ENCODE data around the gene ROR2.

The ROR2 gene

DNA sequence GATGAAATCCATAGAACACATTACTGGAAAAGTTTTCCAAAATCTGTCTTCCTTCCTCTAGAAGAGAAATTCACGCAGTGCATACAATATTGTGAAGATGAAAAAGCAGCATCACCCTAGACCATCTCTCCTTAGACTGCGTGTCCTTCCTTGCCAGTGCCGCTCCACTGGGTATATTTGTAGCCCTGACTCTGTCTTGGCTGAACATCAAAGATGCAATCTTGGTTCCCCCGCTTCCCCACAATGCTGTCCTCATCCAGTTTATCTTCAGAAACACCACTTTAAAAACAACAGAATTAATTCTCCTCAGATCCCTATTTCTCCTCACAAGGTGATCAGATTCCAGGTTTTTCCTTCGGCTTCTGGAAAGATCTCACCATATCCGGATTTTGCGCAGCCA lies 53.9 kb downstream of the ROR2 start:
- H3K9me3 ChIP-seq (ENCODE audit: insufficient read depth, low read length, severe bottlenecking): no peaks in the 10 kb centered on the region
- DNase-seq (no peak), ATAC-seq (ENCODE audit: insufficient read depth, low read depth) (no peak)
- H2AFZ ChIP-seq (ENCODE audit: low read depth, low read length): no peak overlapping the region
- H3K4me1 ChIP-seq (ENCODE audit: insufficient read depth, low read length): no peaks in the 10 kb centered on the region
- H3K79me2 ChIP-seq (ENCODE audit: insufficient read depth, low read length): no peaks in the 10 kb centered on the region
- no peaks in the 10 kb centered on the region for H3K36me3 ChIP-seq (ENCODE audit: insufficient read depth, low read length)
- H3K27ac ChIP-seq (ENCODE audit: low read length): no peak overlapping the region
- no peaks in the 10 kb centered on the region for H3K27me3 ChIP-seq (ENCODE audit: insufficient read depth, low read length, poor library complexity)
- no peak overlapping the region for H3K9ac ChIP-seq (ENCODE audit: low read depth, low read length)
- H4K20me1 ChIP-seq (ENCODE audit: insufficient read depth, low read length): no peaks in the 10 kb centered on the region
- TF ChIP-seq, protein P1, sequence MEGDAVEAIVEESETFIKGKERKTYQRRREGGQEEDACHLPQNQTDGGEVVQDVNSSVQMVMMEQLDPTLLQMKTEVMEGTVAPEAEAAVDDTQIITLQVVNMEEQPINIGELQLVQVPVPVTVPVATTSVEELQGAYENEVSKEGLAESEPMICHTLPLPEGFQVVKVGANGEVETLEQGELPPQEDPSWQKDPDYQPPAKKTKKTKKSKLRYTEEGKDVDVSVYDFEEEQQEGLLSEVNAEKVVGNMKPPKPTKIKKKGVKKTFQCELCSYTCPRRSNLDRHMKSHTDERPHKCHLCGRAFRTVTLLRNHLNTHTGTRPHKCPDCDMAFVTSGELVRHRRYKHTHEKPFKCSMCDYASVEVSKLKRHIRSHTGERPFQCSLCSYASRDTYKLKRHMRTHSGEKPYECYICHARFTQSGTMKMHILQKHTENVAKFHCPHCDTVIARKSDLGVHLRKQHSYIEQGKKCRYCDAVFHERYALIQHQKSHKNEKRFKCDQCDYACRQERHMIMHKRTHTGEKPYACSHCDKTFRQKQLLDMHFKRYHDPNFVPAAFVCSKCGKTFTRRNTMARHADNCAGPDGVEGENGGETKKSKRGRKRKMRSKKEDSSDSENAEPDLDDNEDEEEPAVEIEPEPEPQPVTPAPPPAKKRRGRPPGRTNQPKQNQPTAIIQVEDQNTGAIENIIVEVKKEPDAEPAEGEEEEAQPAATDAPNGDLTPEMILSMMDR (IDR thresholded peaks at IDR 0.05; ENCODE audit: borderline replicate concordance, extremely low read depth, low read length, poor library complexity, severe bottlenecking): no peak
- TF ChIP-seq EZH2 (IDR thresholded peaks at IDR 0.05; ENCODE audit: borderline replicate concordance, low read depth, low read length, severe bottlenecking): no peak
- no peak overlapping the region for H3K4me3 ChIP-seq (ENCODE audit: low read depth in 1 of 2, low read length in 2 of 2)
- no peak overlapping the region for H3K4me2 ChIP-seq (ENCODE audit: insufficient read depth, low read length)

DNA sequence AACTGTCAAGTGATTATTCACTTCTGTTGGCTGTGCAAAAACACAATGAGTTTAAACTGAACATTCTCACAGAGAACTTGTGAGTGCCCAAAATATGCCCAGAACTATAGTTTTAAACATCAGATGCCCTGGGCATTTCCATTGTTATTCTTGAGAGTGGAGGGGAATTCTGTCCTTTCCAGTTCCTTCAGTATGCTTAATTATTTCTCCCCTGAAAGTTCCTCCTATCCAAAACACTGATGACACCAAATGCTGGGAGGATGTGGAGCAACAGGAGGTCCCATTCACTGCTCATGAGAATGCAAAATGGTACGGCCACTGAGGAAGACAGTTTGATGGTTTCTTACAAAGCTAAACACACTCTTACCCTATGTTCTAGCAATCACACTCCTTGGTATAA lies 55.5 kb downstream of the ROR2 start:
- no peaks in the 10 kb centered on the region for H4K20me1 ChIP-seq (ENCODE audit: insufficient read depth, low read length)
- no peak overlapping the region for H3K9ac ChIP-seq (ENCODE audit: low read depth, low read length)
- TF ChIP-seq, protein P1 (IDR thresholded peaks at IDR 0.05; ENCODE audit: borderline replicate concordance, extremely low read depth, low read length, poor library complexity, severe bottlenecking): no peak
- no peak for TF ChIP-seq EZH2 (IDR thresholded peaks at IDR 0.05; ENCODE audit: borderline replicate concordance, low read depth, low read length, severe bottlenecking)
- H3K4me1 ChIP-seq (ENCODE audit: insufficient read depth, low read length): no peaks in the 10 kb centered on the region
- H3K36me3 ChIP-seq (ENCODE audit: insufficient read depth, low read length): no peaks in the 10 kb centered on the region
- no peak for DNase-seq
- H3K4me3 ChIP-seq (ENCODE audit: low read depth in 1 of 2, low read length in 2 of 2): no peak overlapping the region
- no peaks in the 10 kb centered on the region for H3K9me3 ChIP-seq (ENCODE audit: insufficient read depth, low read length, severe bottlenecking)
- H3K27ac ChIP-seq (ENCODE audit: low read length): no peak overlapping the region
- H3K4me2 ChIP-seq (ENCODE audit: insufficient read depth, low read length): no peak overlapping the region
- no peaks in the 10 kb centered on the region for H3K79me2 ChIP-seq (ENCODE audit: insufficient read depth, low read length)
- ATAC-seq (ENCODE audit: insufficient read depth, low read depth): no peak
- H3K27me3 ChIP-seq (ENCODE audit: insufficient read depth, low read length, poor library complexity): no peaks in the 10 kb centered on the region
- H2AFZ ChIP-seq (ENCODE audit: low read depth, low read length): no peak overlapping the region

DNA sequence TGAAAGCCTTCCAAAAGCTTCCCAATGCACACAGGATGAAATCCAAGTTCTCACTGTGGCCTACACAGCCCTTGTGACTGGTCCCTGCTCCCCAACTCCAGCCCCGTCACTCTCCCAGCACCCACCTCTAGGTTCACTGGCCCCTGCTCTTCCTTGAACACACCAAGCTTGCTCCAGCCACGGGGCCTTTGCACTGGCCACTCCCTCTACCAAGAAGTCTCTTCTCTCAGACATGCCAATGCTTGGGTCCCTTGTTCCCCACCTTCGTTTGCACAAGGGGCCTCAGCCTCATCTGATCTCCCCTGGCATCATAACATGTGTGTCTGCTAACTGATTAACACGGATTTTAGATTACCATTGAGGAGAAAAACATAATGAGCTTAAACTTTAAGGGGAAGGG lies 56.0 kb downstream of the ROR2 start:
- Histone ChIP-seq H3K9ac (ENCODE audit: low read depth, low read length) (no peak overlapping the region), H3K79me2 (ENCODE audit: insufficient read depth, low read length) (no peaks in the 10 kb centered on the region), H3K9me3 (ENCODE audit: insufficient read depth, low read length, severe bottlenecking) (no peaks in the 10 kb centered on the region), H3K4me3 (ENCODE audit: low read depth in 1 of 2, low read length in 2 of 2) (no peak overlapping the region), H3K36me3 (ENCODE audit: insufficient read depth, low read length) (no peaks in the 10 kb centered on the region), H3K4me1 (ENCODE audit: insufficient read depth, low read length) (no peaks in the 10 kb centered on the region), H2AFZ (ENCODE audit: low read depth, low read length) (no peak overlapping the region), H4K20me1 (ENCODE audit: insufficient read depth, low read length) (no peaks in the 10 kb centered on the region), H3K4me2 (ENCODE audit: insufficient read depth, low read length) (no peak overlapping the region), H3K27ac (ENCODE audit: low read length) (no peak overlapping the region), H3K27me3 (ENCODE audit: insufficient read depth, low read length, poor library complexity) (no peaks in the 10 kb centered on the region)
- DNase-seq: no peak
- no peak for TF ChIP-seq EZH2 (IDR thresholded peaks at IDR 0.05; ENCODE audit: borderline replicate concordance, low read depth, low read length, severe bottlenecking)
- TF ChIP-seq, protein P1 (IDR thresholded peaks at IDR 0.05; ENCODE audit: borderline replicate concordance, extremely low read depth, low read length, poor library complexity, severe bottlenecking): no peak
- no peak for ATAC-seq (ENCODE audit: insufficient read depth, low read depth)

DNA sequence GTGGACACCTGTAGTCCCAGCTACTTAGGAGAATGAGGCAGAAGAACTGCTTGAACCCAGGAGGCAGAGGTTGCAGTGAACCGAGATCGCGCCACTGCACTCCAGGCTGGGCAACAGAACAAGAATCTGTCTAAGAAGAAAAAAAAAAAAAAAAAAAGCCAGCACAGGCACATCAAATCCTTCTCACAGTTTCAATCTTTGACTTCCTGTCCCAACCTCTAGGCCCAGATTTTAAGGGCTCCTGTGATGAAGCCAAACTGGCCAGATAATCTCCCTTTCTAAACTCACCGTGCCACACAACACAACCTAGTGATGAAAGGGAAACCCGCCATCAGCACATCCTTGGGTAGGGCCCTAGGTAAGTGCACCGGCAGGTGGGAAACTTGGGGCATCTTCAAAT lies 58.1 kb downstream of the ROR2 start:
- H3K4me1 ChIP-seq (ENCODE audit: insufficient read depth, low read length): no peaks in the 10 kb centered on the region
- no peaks in the 10 kb centered on the region for H3K79me2 ChIP-seq (ENCODE audit: insufficient read depth, low read length)
- no peak for TF ChIP-seq EZH2 (IDR thresholded peaks at IDR 0.05; ENCODE audit: borderline replicate concordance, low read depth, low read length, severe bottlenecking)
- TF ChIP-seq, protein P1 (IDR thresholded peaks at IDR 0.05; ENCODE audit: borderline replicate concordance, extremely low read depth, low read length, poor library complexity, severe bottlenecking): no peak
- no peaks in the 10 kb centered on the region for H4K20me1 ChIP-seq (ENCODE audit: insufficient read depth, low read length)
- H2AFZ ChIP-seq (ENCODE audit: low read depth, low read length): no peak overlapping the region
- H3K4me2 ChIP-seq (ENCODE audit: insufficient read depth, low read length): no peak overlapping the region
- no peak overlapping the region for H3K27ac ChIP-seq (ENCODE audit: low read length)
- H3K4me3 ChIP-seq (ENCODE audit: low read depth in 1 of 2, low read length in 2 of 2): no peak overlapping the region
- no peak for ATAC-seq (ENCODE audit: insufficient read depth, low read depth)
- H3K9me3 ChIP-seq (ENCODE audit: insufficient read depth, low read length, severe bottlenecking): no peaks in the 10 kb centered on the region
- DNase-seq: no peak
- H3K27me3 ChIP-seq (ENCODE audit: insufficient read depth, low read length, poor library complexity): no peaks in the 10 kb centered on the region
- H3K9ac ChIP-seq (ENCODE audit: low read depth, low read length): no peak overlapping the region
- no peaks in the 10 kb centered on the region for H3K36me3 ChIP-seq (ENCODE audit: insufficient read depth, low read length)
